OCI-LY7 (cell line): ENCODE results near the gene B4GALNT4. TPM values are rescaled to one million over a fixed set of nuclear protein-coding genes. Genes with fewer than 3 reads are reported as not detected.

Experiments used
- BruUV-seq: library from RNA; stranded (reverse); fragments of 400-500 nt; replicated peaks from 2 replicates; lab custom pipeline; 2021; lab: Mats Ljungman, UMichigan
- CTCF ChIA-PET: fragments of 300-600 bp; sonication (Branson Sonifier 250); formaldehyde crosslinking; loops from one replicate; lab custom pipeline; 2022; ENCODE audit warnings: antibody characterized with exemption; ENCODE audit not compliant: unreplicated experiment; lab: Charles Lee
- POLR2A ChIA-PET: fragments of 300-600 bp; sonication (Branson Sonifier 250); formaldehyde crosslinking; loops from one replicate; lab custom pipeline; 2022; ENCODE audit warnings: antibody characterized with exemption; lab: Charles Lee
- DNase-seq: peaks from one replicate; pipeline ENCODE4 v3.0.0-alpha.2; 2015; ENCODE audit warnings: low spot score
- H2AFZ ChIP-seq: fragments of 200-600 bp; sonication (generic), shearing (Covaris generic); 2 replicates; pipeline ENCODE4 v1.6.1; 2014; ENCODE audit warnings: mild to moderate bottlenecking, antibody characterized with exemption, low read length, moderate library complexity
- H3K27ac ChIP-seq: fragments of 200-600 bp; sonication (generic); 2 replicates; pipeline ENCODE4 v1.5.1; 2014; ENCODE audit warnings: mixed run types, low read depth, mild to moderate bottlenecking, moderate library complexity, low read length, inconsistent platforms; ENCODE audit not compliant: poor library complexity, severe bottlenecking
- H3K36me3 ChIP-seq: fragments of 200-600 bp; sonication (generic); 2 replicates; pipeline ENCODE4 v1.6.1; 2014; ENCODE audit warnings: mild to moderate bottlenecking, antibody characterized with exemption, low read length, moderate library complexity, mixed read lengths; ENCODE audit not compliant: insufficient read depth
- H3K4me1 ChIP-seq: fragments of 200-600 bp; sonication (generic); 2 replicates; pipeline ENCODE4 v1.5.1; 2014; ENCODE audit warnings: mild to moderate bottlenecking, low read length; ENCODE audit not compliant: insufficient read depth, poor library complexity, severe bottlenecking
- H3K4me2 ChIP-seq: fragments of 200-600 bp; sonication (generic); 2 replicates; pipeline ENCODE4 v1.6.1; 2014; ENCODE audit warnings: mild to moderate bottlenecking, low read length
- H3K4me3 ChIP-seq: fragments of 200-600 bp; sonication (generic); 2 replicates; pipeline ENCODE4 v1.5.1; 2014; ENCODE audit warnings: mild to moderate bottlenecking, low read depth, low read length; ENCODE audit not compliant: poor library complexity, severe bottlenecking
- H3K79me2 ChIP-seq: fragments of 200-600 bp; sonication (generic); 2 replicates; pipeline ENCODE4 v1.6.1; 2016; ENCODE audit warnings: low read depth, mild to moderate bottlenecking, low read length, moderate library complexity, mixed read lengths; ENCODE audit not compliant: insufficient read depth
- H3K9me2 ChIP-seq: fragments of 200-600 bp; sonication (generic); 2 replicates; pipeline ENCODE4 v1.6.1; 2016; ENCODE audit warnings: mild to moderate bottlenecking, low read length, mixed read lengths; ENCODE audit not compliant: insufficient read depth
- H3K9me3 ChIP-seq: fragments of 200-600 bp; sonication (generic); 2 replicates; pipeline ENCODE4 v1.6.1; 2014; ENCODE audit warnings: mild to moderate bottlenecking, mixed run types, low read length, mixed read lengths
- H4K20me1 ChIP-seq: fragments of 200-600 bp; sonication (generic); 2 replicates; pipeline ENCODE4 v1.6.1; 2014; ENCODE audit warnings: mild to moderate bottlenecking, antibody characterized with exemption, low read length, moderate library complexity, mixed read lengths; ENCODE audit not compliant: insufficient read depth
- EZH2phosphoT487 ChIP-seq: fragments of 200-600 bp; sonication (generic); IDR thresholded peaks from 2 replicates; pipeline ENCODE4 v1.6.1; 2018; ENCODE audit warnings: low read depth, borderline replicate concordance, mild to moderate bottlenecking, mixed run types, antibody characterized with exemption, low read length, moderate library complexity, mixed read lengths
- intact Hi-C: fragments of 100-400 bp; cut with micrococcal nuclease; formaldehyde crosslinking; loops from one replicate; pipeline ENCODE4 v1.10.0; 2022; ENCODE audit not compliant: unreplicated experiment
- total RNA-seq, 2 experiments: library from RNA; depleted of rRNA in 1 of 2; stranded (reverse); fragments of >200 nt in 1 of 2; shearing (Covaris generic) in 1 of 2; gene quantifications; 2 replicates each; pipeline ENCODE4 v1.2.3, GENCODE V29; 2014 to 2022
- TF ChIP-seq, protein P1 (sequence below): fragments of 200-600 bp; sonication (generic); conservative IDR thresholded peaks from 2 replicates; pipeline ENCODE4 v1.5.1; 2014; ENCODE audit warnings: mild to moderate bottlenecking, antibody characterized with exemption, low read length, moderate library complexity, mixed read lengths

The B4GALNT4 gene
- total RNA-seq, 2 experiments from 2014 or later: not detected

DNA sequence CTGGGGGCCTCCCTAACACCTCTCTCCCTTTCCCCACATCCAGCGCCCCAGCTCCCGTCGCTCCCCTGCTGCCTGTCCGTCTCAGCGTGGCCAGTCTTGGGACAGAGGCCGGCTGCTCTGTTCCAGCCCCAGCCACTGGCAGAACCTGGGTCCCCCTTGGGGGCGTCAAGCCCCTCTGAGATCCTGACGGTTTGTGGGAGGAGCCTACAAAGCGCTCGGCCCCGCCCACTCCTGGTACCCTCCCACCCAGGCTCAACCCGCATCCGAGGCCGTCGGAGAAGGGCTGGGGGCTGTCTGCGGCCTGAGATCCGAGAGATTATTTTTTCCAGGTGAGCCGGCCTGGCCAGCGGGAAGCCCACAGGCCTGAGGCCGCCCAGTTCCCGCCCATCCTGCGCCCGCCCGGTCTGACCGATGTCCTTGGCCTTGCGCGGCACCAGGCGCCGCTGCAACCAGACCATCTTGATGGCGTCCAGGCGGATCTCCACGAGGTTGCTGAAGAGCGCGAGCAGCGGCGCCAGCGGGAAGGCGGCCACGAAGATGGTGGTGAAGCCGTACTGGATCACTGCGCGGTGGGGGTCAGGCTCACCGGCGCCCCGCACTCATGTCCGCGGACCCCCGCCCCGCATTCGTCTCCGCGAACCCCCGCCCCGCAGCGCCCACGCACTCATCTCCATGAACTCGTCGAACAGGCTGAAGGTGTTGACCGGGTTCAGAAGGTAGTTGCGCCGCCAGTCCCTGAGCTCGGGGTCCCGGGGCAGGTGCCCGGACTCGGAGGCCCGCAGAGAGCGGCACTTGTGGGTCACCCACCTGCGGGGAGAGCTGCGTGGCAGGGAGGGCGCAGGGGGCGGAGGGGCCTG, 51.0 kb downstream of the B4GALNT4 start:
- Histone ChIP-seq H3K9me2 (no peaks in the 10 kb centered on the region), H3K9me3 (no peaks in the 10 kb centered on the region), H4K20me1 (no peaks in the 10 kb centered on the region), H3K79me2 (no peaks in the 10 kb centered on the region), H3K27ac (no peak overlapping the region), H3K4me2 (no peak overlapping the region), H2AFZ (no peak overlapping the region), H3K4me1 (peaks cover 8% of the 10 kb centered on the region), H3K36me3 (no peaks in the 10 kb centered on the region), H3K4me3 (no peak overlapping the region)
- POLR2A ChIA-PET: no interaction called here
- no TSS peak for BruUV-seq
- TF ChIP-seq EZH2phosphoT487: no peak
- TF ChIP-seq, protein P1, sequence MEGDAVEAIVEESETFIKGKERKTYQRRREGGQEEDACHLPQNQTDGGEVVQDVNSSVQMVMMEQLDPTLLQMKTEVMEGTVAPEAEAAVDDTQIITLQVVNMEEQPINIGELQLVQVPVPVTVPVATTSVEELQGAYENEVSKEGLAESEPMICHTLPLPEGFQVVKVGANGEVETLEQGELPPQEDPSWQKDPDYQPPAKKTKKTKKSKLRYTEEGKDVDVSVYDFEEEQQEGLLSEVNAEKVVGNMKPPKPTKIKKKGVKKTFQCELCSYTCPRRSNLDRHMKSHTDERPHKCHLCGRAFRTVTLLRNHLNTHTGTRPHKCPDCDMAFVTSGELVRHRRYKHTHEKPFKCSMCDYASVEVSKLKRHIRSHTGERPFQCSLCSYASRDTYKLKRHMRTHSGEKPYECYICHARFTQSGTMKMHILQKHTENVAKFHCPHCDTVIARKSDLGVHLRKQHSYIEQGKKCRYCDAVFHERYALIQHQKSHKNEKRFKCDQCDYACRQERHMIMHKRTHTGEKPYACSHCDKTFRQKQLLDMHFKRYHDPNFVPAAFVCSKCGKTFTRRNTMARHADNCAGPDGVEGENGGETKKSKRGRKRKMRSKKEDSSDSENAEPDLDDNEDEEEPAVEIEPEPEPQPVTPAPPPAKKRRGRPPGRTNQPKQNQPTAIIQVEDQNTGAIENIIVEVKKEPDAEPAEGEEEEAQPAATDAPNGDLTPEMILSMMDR: no peak
- CTCF ChIA-PET: no interaction called here
- DNase-seq: no peak
- intact Hi-C loops: no loop called here

DNA sequence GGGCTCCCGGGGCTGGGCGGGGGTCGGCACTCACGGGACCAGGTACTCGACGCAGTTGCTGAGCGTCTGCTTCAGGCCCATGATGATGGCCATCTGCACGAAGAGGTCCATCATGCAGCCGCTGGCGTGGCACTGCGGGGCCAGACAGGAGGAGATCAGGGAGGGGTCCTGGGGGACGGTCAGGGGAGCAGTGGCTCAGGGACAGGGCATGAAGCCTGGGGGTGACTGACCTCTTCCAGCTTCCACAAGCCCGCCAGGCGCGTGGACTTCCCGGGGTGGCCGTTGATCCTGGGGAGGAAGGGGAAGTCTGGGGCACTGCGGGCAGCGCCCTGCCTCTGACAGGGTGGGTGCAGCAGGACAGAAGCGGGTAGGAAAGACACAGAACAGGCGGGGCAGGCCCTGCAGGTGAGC, 51.6 kb downstream of the B4GALNT4 start:
- Histone ChIP-seq H3K4me1 (peaks cover 2% of the 10 kb centered on the region), H3K4me3 (no peak overlapping the region), H3K27ac (no peak overlapping the region), H3K4me2 (no peak overlapping the region), H3K9me3 (no peaks in the 10 kb centered on the region), H3K79me2 (no peaks in the 10 kb centered on the region), H4K20me1 (no peaks in the 10 kb centered on the region), H3K9me2 (no peaks in the 10 kb centered on the region), H3K36me3 (no peaks in the 10 kb centered on the region), H2AFZ (no peak overlapping the region)
- ChIA-PET CTCF (no interaction called here), POLR2A (no interaction called here)
- BruUV-seq: no TSS peak
- no peak for TF ChIP-seq EZH2phosphoT487
- TF ChIP-seq, protein P1: no peak
- DNase-seq: no peak
- intact Hi-C loops: no loop called here

DNA sequence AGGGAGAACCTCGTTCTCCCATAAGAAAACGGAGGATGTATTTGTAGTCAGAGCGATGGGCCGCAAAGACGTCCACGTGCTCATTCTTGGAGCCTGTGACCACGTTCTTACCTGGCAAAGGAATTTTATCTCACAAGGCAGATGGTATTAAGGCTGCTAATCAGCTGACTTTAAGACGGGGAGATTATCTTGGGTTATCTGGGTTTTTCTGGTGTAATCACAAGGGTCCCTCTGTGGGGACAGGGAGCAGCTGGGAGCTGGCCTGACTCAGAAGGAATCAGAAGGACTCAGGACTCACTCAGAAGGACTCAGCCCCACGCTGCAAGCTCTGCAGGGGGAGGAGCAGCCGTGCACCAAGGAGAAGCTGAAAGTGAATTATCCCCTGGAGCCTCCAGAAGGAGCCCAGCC, 53.0 kb downstream of the B4GALNT4 start:
- ChIA-PET CTCF (interaction anchor here (0.5 kb wide), 1 partner anchor 11 kb away, joined by 10 read pairs; no protein-coding TSS in a partner anchor), POLR2A (no interaction called here)
- no peaks in the 10 kb centered on the region for H3K79me2 ChIP-seq
- intact Hi-C loops: no loop called here
- BruUV-seq: no TSS peak
- no peak overlapping the region for H2AFZ ChIP-seq
- H3K9me3 ChIP-seq: no peaks in the 10 kb centered on the region
- no peaks in the 10 kb centered on the region for H4K20me1 ChIP-seq
- H3K4me3 ChIP-seq: no peak overlapping the region
- no peak overlapping the region for H3K4me2 ChIP-seq
- no peak for DNase-seq
- TF ChIP-seq, protein P1: no peak
- no peak for TF ChIP-seq EZH2phosphoT487
- H3K36me3 ChIP-seq: no peaks in the 10 kb centered on the region
- no peaks in the 10 kb centered on the region for H3K4me1 ChIP-seq
- H3K27ac ChIP-seq: no peak overlapping the region
- no peaks in the 10 kb centered on the region for H3K9me2 ChIP-seq
